Heart left ventricle (tissue), 16 donors: ENCODE results near the gene HTR4. TPM values are rescaled to one million over a fixed set of nuclear protein-coding genes. Genes with fewer than 3 reads are reported as not detected.
A peak's percentile ranks its signal among the peaks of the same experiment; 100 is the strongest.

Experiments
- ATAC-seq, 4 donors: fragments of 200-7000 bp; cut with Tn5 transposase; one replicate each; pipeline ENCODE4 v1.9.1; 2020 to 2022; ENCODE audit warnings: moderate library complexity in 4 of 4, mild to moderate bottlenecking in 3 of 4, moderate number of reproducible peaks in 1 of 4
- DNase-seq, 5 donors: peaks; one replicate each; pipeline ENCODE4 v3.0.0-alpha.2; 2020
- H3K27ac ChIP-seq, 12 donors: fragments of 200-600 bp; sonication (generic) in 4 of 12; one replicate each; pipeline versions ENCODE4 v1.5.0 to v1.8.0; 2016 to 2022; ENCODE audit warnings: mild to moderate bottlenecking in 2 of 12
- H3K27me3 ChIP-seq, 9 donors: fragments of 200-600 bp; sonication (generic) in 2 of 9; one replicate each; pipeline versions ENCODE4 v1.5.1 to v1.8.0; 2016 to 2022; ENCODE audit warnings: mild to moderate bottlenecking in 3 of 9
- H3K36me3 ChIP-seq, 9 donors: fragments of 200-600 bp; sonication (generic) in 2 of 9; one replicate each; pipeline versions ENCODE4 v1.5.0 to v1.8.0; 2018 to 2022; ENCODE audit warnings: mild to moderate bottlenecking in 2 of 9
- H3K4me1 ChIP-seq, 12 donors: fragments of 200-600 bp; sonication (generic) in 4 of 12; one replicate each; pipeline versions ENCODE4 v1.5.0 to v1.8.0; 2016 to 2022; ENCODE audit warnings: mild to moderate bottlenecking in 3 of 12
- H3K4me3 ChIP-seq, 12 donors: fragments of 200-600 bp; sonication (generic) in 4 of 12; one replicate each; pipeline versions ENCODE4 v1.5.0 to v1.8.0; 2017 to 2022; ENCODE audit warnings: mild to moderate bottlenecking in 9 of 12, moderate library complexity in 4 of 12
- H3K9me3 ChIP-seq, 12 donors: fragments of 200-600 bp; sonication (generic) in 4 of 12; one replicate each; pipeline versions ENCODE4 v1.5.0 to v1.8.0; 2016 to 2022; ENCODE audit warnings: mild to moderate bottlenecking in 1 of 12
- POLR2A ChIP-seq, 2 donors: fragments of 450-650 bp; IDR thresholded peaks; one replicate each; pipeline ENCODE4 v1.6.1; 2017; ENCODE audit warnings: antibody characterized with exemption in 2 of 2, mild to moderate bottlenecking in 2 of 2, moderate library complexity in 2 of 2
- WGBS, 4 donors: extraction: QIAGEN DNeasy Blood & Tissue Kit in 2 of 4; methylation state at CpG; one replicate each; pipeline versions ENCODE4 v1.1.5 to v1.1.7; 2013 to 2018; 5-methylcytosine and 5-hydroxymethylcytosine counted together
- intact Hi-C, 10 donors: fragments of 100-400 bp; cut with DNase I; formaldehyde crosslinking; loops; one replicate each; pipeline versions ENCODE4 v1.11.1 to v1.14.2; 2022
- polyA plus RNA-seq, 2 donors: library from polyadenylated mRNA; stranded (reverse); fragments of 200-250 nt; gene quantifications; one replicate each; pipeline ENCODE4 v1.2.3, GENCODE V29; 2013
- total RNA-seq, 9 donors: library from RNA; depleted of rRNA in 2 of 9; stranded (reverse); fragments of >200 nt in 2 of 9; fragmentation: NEBNext Ultra II Directional in 3 of 9; extraction: Animal tissue kit (Norgen Biotek cat#: 25700) in 3 of 9; gene quantifications; one replicate each; pipeline versions ENCODE4 v1.1.0 to v1.2.4, GENCODE V29; 2016 to 2023
- TF ChIP-seq, protein P1 (sequence below), 12 donors: fragments of 200-600 bp; sonication (generic) in 4 of 12; IDR thresholded peaks; one replicate each; pipeline versions ENCODE4 v1.5.0 to v1.8.0; 2018 to 2022; ENCODE audit warnings: antibody characterized with exemption in 12 of 12, mild to moderate bottlenecking in 5 of 12
- donor health status: ischemic (EF 13 %, LVEDD 7.1; RV severe dilation, severe dysfunction).
- donor health status: healthy with polysubstance abuse.
- donor health status: DM: no; HTN: yes; CAD: no.
- donor health status: DM: no; HTN: no; CAD: no.
- donor health status: ischemic (EF 25% LVEDD 6.9; RV normal size, moderate dysfunction).
- donor health status: ischemic (EF 25% LVEDD 5.7; RV mildly dilated, moderate dysfunction).
- donor health status: healthy.
- donor health status: DM: yes; HTN: yes; CAD: no.
- donor health status: ischemic (EF 35%, LVEDD 5.7; RV mildly dilated, moderate dysfunction).
- donor health status: nonischemic (EF 11% LVEDD 7.7; RV severe dilation, severe dysfunction).
- donor health status: DM: yes; HTN: yes; CAD: no.
- donor health status: PGD.
- donor health status: ischemic (EF 29% LVEDD 5.4; RV normal size, mild dysfunction).
- donor health status: nonischemic (EF 23%, LVEDD 6.1; RV moderate dilation, normal function).

Gene HTR4
- total and polyA plus RNA-seq, 11 donors, result 0.11 to 1.6 (median 0.27) TPM; not detected in 4

DNA sequence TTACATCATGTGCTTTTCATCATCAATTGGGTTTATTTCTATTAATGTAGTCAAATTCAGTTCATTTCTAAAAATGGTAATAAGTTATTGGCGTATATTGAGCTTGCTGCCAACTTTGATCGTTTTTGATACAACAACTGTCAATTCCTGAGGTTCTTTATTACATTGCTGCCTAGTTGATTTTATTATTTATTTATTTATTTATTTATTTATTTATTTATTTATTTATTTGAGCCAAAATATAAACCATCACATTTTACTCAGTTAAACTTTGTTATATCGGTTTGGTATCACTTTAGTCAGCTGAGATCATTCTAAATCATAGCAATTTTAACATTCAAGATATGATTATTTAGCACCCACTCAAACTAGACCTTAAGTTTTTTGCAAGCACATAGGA is 170.6 kb downstream of the HTR4 start:
- intact Hi-C loops, result loop anchor here in 2 of 10 donors (5.0 kb wide), 3 partner anchors 36 to 306 kb away; no protein-coding TSS in a partner anchor
- H3K27ac ChIP-seq, result no peak overlapping the region
- ATAC-seq (no peak), DNase-seq (no peak)
- H3K9me3 ChIP-seq, result no peaks in the 10 kb centered on the region
- H3K27me3 ChIP-seq, result peaks cover 0 to 3% (median 0%) of the 10 kb centered on the region in 9 donors
- 92 to 96% (median 95%) methylated on average over 3 of the region's 3 CpGs for WGBS, 4 donors
- TF ChIP-seq, protein P1, sequence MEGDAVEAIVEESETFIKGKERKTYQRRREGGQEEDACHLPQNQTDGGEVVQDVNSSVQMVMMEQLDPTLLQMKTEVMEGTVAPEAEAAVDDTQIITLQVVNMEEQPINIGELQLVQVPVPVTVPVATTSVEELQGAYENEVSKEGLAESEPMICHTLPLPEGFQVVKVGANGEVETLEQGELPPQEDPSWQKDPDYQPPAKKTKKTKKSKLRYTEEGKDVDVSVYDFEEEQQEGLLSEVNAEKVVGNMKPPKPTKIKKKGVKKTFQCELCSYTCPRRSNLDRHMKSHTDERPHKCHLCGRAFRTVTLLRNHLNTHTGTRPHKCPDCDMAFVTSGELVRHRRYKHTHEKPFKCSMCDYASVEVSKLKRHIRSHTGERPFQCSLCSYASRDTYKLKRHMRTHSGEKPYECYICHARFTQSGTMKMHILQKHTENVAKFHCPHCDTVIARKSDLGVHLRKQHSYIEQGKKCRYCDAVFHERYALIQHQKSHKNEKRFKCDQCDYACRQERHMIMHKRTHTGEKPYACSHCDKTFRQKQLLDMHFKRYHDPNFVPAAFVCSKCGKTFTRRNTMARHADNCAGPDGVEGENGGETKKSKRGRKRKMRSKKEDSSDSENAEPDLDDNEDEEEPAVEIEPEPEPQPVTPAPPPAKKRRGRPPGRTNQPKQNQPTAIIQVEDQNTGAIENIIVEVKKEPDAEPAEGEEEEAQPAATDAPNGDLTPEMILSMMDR (IDR thresholded peaks at IDR 0.05), result no peak
- no peak for TF ChIP-seq POLR2A (IDR thresholded peaks at IDR 0.05)
- H3K4me3 ChIP-seq, result no peak overlapping the region
- no peaks in the 10 kb centered on the region for H3K36me3 ChIP-seq
- peaks cover 0 to 9% (median 0%) of the 10 kb centered on the region in 12 donors for H3K4me1 ChIP-seq

- peak in 3 of 4 donors; percentile 36 to 54 (median 36) for ATAC-seq
- Histone ChIP-seq H3K4me1 (peaks cover 0 to 9% (median 0%) of the 10 kb centered on the region in 12 donors), H3K4me3 (peak overlapping the region in 2 of 12 donors; percentile 3 to 12), H3K27ac (peak overlapping the region in 1 of 12 donors; percentile 14), H3K36me3 (no peaks in the 10 kb centered on the region), H3K9me3 (no peaks in the 10 kb centered on the region), H3K27me3 (peaks cover 0 to 3% (median 0%) of the 10 kb centered on the region in 9 donors)
- TF ChIP-seq, protein P1 (IDR thresholded peaks at IDR 0.05), result peak; percentile 37 to 70 (median 56)
- no peak for TF ChIP-seq POLR2A (IDR thresholded peaks at IDR 0.05)
- intact Hi-C loops, result loop anchor here in 2 of 10 donors (5.0 kb wide), 3 partner anchors 36 to 306 kb away; no protein-coding TSS in a partner anchor
- WGBS, 4 donors, result 43 to 57% (median 52%) methylated on average over 22 of the region's 22 CpGs
- DNase-seq, result peak; percentile 29 to 75 (median 46)
Observed at GRCh38 chr5:148482697-148483462, 171.4 kb downstream of the HTR4 start.

- peak; percentile 31 to 76 (median 60) for ATAC-seq
- WGBS, 4 donors, result 34 to 67% (median 55%) methylated on average over 7 of the region's 7 CpGs
- Histone ChIP-seq H3K9me3 (no peaks in the 10 kb centered on the region), H3K36me3 (no peaks in the 10 kb centered on the region), H3K27ac (peak overlapping the region in 2 of 12 donors; percentile 14 to 25), H3K4me3 (peak overlapping the region in 1 of 12 donors; percentile 3), H3K4me1 (peaks cover 0 to 9% (median 0%) of the 10 kb centered on the region in 12 donors), H3K27me3 (peaks cover 0 to 3% (median 0%) of the 10 kb centered on the region in 9 donors)
- no peak for DNase-seq
- intact Hi-C loops, result loop anchor here in 2 of 10 donors (5.0 kb wide), 3 partner anchors 35 to 305 kb away; no protein-coding TSS in a partner anchor
- TF ChIP-seq POLR2A (IDR thresholded peaks at IDR 0.05), result no peak
- TF ChIP-seq, protein P1 (IDR thresholded peaks at IDR 0.05), result no peak
Observed at GRCh38 chr5:148482196-148482595, 172.1 kb downstream of the HTR4 start.

DNA sequence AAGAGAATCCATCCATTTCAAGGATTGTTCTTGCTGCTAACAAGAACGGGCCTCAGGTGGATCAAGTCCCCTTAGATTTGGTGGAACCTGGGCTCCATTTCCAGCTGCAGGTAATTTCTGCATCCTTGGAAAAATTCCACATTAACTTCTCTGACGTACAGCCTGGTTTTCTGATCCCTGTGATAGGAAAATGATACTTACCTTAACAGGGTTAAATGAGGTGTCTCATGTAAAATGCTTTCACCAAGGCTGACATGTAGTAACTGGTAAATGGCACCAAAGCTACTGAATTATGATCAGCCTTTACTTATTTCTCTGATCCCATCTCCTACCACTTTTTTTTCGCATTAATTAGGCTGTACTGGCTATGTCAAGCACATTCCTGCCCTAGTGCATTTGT is 176.9 kb downstream of the HTR4 start:
- intact Hi-C loops, result no loop called here
- TF ChIP-seq POLR2A (IDR thresholded peaks at IDR 0.05), result no peak
- TF ChIP-seq, protein P1 (IDR thresholded peaks at IDR 0.05), result no peak
- ATAC-seq (no peak), DNase-seq (no peak)
- Histone ChIP-seq H3K27ac (no peak overlapping the region), H3K36me3 (no peaks in the 10 kb centered on the region), H3K27me3 (peaks cover 0 to 3% (median 0%) of the 10 kb centered on the region in 9 donors), H3K4me1 (peaks cover 0 to 9% (median 0%) of the 10 kb centered on the region in 12 donors), H3K9me3 (no peaks in the 10 kb centered on the region), H3K4me3 (no peak overlapping the region)
- WGBS, 4 donors, result 80 to 83% (median 82%) methylated on average over 3 of the region's 3 CpGs
